Measurements from ENCODE around the gene PNPLA8.
"Not testable (repeated sequence)": the region's sequence is repeated elsewhere in the genome, so short reads cannot be mapped to it uniquely, and the experiment has no call there.

The PNPLA8 gene

GRCh38 chr7:108468246-108468645, 57.7 kb downstream of the PNPLA8 start:
- DNase-seq: no peak

GRCh38 chr7:108467391-108467790, 58.5 kb downstream of the PNPLA8 start:
- DNase-seq: no peak

DNA sequence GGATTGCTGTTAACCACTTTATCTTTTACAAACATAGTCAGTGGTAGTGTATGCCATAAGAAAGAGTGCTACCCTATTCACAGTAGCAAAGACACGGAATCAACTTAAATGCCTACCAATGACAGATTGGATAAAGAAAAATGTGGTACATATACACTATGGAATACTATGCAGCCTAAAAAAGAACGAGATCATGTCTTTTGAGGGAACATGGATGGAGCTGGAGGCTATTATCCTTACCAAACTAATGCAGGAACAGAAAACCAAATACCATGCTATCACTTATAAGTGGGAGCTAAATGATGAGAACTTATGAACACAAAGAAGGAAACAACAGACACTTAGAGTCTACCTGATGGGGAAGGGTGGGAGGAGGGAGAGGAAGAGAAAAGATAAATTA, 59.6 kb downstream of the PNPLA8 start:
- DNase-seq: not testable (repeated sequence)

- no peak for DNase-seq
Measured at GRCh38 chr7:108464743-108465142, 61.2 kb downstream of the PNPLA8 start.

- DNase-seq: no peak
Measured at GRCh38 chr7:108463613-108464012, 62.3 kb downstream of the PNPLA8 start.

DNA sequence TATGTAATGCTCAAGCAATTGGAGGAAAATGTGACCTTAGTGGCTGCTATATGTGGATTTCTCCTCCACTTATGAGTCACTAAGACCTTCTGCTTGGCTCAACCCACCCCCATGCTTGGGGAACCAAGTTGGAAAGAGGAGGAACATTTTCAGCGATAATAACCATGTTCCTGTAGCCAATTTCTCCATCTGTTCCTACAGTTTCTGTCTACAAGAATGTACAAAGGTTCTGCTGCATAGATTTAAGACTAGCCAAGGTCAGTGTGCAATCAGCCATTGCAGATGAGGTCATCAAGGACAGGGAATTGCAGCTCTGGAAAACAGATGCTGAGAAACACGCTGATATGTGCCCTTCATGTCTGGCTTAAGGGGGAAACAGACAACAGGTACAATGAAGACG, 64.1 kb downstream of the PNPLA8 start:
- no peak for DNase-seq

GRCh38 chr7:108460964-108461363, 65.0 kb downstream of the PNPLA8 start:
- DNase-seq: no peak

- DNase-seq: peak; percentile 13
Measured at GRCh38 chr7:108459922-108460551, 65.9 kb downstream of the PNPLA8 start.

GRCh38 chr7:108457871-108458270, 68.1 kb downstream of the PNPLA8 start:
- no peak for DNase-seq

DNA sequence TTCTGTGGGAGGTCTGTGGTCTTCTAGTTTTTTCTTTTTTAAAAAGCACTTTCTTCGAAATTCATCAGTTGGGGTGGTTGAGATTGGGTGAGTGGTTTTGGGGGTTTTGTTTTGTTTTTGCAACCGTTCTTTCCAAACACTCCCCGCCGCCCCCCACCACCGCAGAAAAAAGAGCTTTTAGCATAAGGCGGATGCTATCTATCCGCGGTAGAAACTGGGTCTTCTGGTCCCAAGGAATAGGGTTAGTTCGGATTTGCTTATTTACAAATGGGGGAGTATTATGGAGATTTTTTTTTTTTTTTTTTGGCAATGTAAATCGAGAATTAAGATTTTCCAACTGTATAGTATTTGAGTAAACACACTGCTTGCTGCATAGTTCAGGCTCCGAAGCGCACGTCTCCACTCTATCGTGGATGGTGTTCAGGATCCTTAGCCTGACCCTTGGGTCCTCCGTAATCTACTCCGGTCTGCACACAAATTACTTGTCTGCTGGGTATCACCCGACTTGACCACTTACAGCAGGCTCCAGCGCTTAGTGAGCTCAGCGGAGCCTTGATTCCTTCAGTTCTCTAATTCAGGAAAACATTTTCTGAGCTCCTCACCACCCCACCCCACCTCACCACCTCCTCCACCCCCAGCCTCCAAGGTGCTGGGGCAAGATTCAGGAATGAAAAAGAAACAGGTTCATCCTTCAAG, 68.9 kb downstream of the PNPLA8 start:
- DNase-seq: no peak

- no peak for DNase-seq
Measured at GRCh38 chr7:108455998-108456677, 69.8 kb downstream of the PNPLA8 start, which contains the start of gene NRCAM. NRCAM (minus strand) TSS chr7:108456436; CDS start chr7:108240064, 216,372 bp downstream.

- DNase-seq: no peak
Measured at GRCh38 chr7:108455551-108455997, 70.4 kb downstream of the PNPLA8 start.

- no peak for DNase-seq
Measured at GRCh38 chr7:108454674-108455550, 71.0 kb downstream of the PNPLA8 start.

DNA sequence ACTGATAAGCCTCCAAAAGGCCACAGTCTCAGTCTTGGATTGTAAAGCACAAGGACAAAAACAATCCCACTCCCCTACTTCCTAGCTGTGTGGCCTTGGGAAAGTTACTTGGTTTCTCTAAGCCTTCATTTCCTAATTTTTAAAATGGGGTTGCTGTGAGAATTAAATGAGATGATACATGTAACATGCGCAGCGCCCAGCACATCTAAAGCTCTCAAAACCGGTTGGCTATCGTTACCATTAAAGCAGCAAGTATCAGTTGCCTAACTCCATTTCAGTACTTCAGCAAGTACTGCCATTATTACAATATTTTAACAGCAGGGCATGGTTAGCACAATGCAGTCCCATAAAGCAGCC, 71.6 kb downstream of the PNPLA8 start:
- DNase-seq: no peak

DNA sequence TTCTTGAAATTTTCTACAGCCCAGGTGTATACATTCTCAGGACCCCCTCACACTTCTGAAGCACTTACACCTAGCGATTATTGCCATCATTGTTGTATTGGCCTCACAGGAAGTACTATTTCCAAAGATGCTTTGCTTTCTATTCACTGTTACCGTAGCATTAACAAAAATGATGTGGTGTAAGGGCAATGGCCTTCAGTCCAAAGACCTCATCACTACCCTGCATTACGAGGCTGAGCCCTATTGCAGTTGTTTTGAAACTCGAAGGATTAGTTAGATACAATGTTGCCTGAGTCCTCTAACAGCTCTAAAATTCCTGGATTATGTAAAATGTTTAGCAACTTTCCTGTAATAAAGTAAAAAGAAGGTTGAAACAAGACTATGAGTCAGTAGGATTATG, 72.6 kb downstream of the PNPLA8 start:
- DNase-seq: no peak

GRCh38 chr7:108452707-108453106, 73.2 kb downstream of the PNPLA8 start:
- no peak for DNase-seq

DNA sequence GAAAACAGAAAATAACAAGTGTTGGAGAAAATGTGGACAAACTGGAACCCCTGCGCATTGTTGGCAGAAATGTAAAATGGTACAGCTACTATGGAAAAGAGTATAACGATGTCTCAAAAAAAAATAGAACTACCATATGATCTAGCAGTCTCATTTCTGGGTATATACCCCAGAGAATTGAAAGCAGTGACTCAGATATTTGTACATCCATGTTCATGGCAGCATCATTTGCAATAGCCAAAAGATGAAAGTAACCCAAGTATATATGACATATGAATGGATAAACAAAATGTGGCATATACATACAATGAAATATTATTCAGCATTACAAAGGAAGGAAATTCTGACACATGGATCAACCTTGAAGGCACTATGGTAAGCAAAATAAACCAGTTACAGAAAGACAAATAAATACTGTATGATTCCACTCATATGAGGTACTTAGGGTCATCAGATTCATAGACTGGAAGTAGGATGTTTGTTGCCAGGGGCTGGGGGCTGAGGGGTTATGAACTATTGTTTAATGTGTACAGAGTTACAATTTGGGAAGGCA, 74.6 kb downstream of the PNPLA8 start:
- DNase-seq: no peak

- DNase-seq: no peak
Measured at GRCh38 chr7:108450160-108450559, 75.8 kb downstream of the PNPLA8 start.

- DNase-seq: no peak
Measured at GRCh38 chr7:108449521-108449920, 76.4 kb downstream of the PNPLA8 start.

GRCh38 chr7:108448584-108449505, 77.1 kb downstream of the PNPLA8 start:
- DNase-seq: no peak

GRCh38 chr7:108442039-108442568, 83.8 kb downstream of the PNPLA8 start:
- DNase-seq: peak; percentile 32

Measured in kidney glomerular epithelial cell (primary cell).